Measurements from ENCODE around the gene CFAP210. TPM values are rescaled to one million over a fixed set of nuclear protein-coding genes. Genes with fewer than 3 reads are reported as not detected.
"Not testable (repeated sequence)": the region's sequence is repeated elsewhere in the genome, so short reads cannot be mapped to it uniquely, and the experiment has no call there.

Gene CFAP210
- total RNA-seq, 1 donor from 2014 or later = not detected

- no peak for ATAC-seq
- DNase-seq (ENCODE audit: low spot score) = no peak
These were observed 57.6 kb downstream of the CFAP210 start for GRCh38 chr2:169636440-169637097.

- DNase-seq (ENCODE audit: low spot score) = no peak
- peak; percentile 33 for ATAC-seq
These were observed 68.4 kb downstream of the CFAP210 start for GRCh38 chr2:169625781-169626180.

- ATAC-seq (no peak), DNase-seq (ENCODE audit: low spot score) (no peak)
These were observed 71.0 kb downstream of the CFAP210 start for GRCh38 chr2:169623235-169623634.

GRCh38 chr2:169620509-169620908 lies 73.7 kb downstream of the CFAP210 start:
- ATAC-seq (no peak), DNase-seq (ENCODE audit: low spot score) (no peak)

GRCh38 chr2:169619946-169620345 lies 74.3 kb downstream of the CFAP210 start:
- DNase-seq (ENCODE audit: low spot score) = no peak
- no peak for ATAC-seq

- ATAC-seq; DNase-seq (ENCODE audit: low spot score): not testable (repeated sequence)
These were observed 78.2 kb downstream of the CFAP210 start for GRCh38 chr2:169615982-169616381.

DNA sequence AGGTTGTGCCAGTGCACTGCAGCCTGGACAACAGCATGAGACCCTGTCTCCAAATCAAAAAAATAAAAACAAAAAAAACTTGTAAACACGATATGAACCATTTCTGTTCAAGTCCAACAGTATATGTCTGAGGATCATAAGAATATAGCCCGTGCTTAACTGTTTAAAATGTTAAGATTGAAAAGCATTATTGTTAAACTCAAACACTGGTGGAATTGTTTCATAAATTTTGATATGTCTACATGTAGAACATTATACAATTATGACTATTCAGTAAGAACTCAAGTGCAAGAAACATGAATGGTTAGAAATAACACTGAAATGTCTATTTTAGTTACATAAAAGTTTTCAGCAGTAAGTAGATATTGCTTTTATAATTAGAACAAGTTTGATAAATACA lies 80.3 kb downstream of the CFAP210 start:
- no peak for ATAC-seq
- no peak for DNase-seq (ENCODE audit: low spot score)

- ATAC-seq (peak; percentile 20), DNase-seq (ENCODE audit: low spot score) (no peak)
These were observed 84.9 kb downstream of the CFAP210 start for GRCh38 chr2:169609264-169609663.

- ATAC-seq (peak; percentile 72), DNase-seq (ENCODE audit: low spot score) (no peak)
These were observed 94.6 kb downstream of the CFAP210 start for GRCh38 chr2:169599568-169599967.

DNA sequence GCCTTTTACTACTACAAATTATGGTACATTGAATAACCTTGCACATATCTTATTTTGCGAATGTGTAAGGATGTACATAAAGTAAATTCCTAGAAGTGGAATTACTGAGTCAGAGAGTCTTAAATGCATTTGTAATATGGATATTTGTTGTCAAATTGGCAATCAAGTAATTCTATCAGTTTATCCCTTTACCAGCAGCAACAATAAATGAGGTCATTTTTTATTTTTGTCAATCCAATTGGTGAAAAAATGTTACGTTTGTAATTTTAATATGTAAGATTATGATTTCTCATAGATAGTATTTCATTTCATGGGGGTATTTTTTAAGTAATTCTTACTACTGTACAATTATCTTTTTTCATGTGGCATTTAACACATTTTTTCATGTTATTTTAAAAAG lies 95.2 kb downstream of the CFAP210 start:
- DNase-seq (ENCODE audit: low spot score) (no peak), ATAC-seq (no peak)

DNA sequence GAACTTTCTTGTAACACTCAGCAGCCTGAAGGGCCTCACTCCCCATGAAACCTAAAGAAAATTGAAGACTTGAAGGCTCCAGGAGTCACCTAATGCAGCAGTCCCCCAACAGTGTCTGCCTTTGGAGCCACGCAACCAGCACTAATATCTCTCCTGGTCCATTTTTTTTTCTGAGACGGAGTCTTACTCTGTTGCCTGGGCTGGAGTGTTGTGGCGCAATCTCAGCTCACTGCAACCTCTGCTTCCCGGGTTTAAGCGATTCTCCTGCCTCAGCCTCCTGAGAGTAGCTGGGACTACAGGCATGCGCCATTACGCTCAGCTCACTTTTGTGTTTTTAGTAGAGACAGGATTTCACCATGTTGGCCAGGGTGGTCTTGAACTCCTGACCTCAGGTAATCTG lies 97.7 kb downstream of the CFAP210 start:
- DNase-seq (ENCODE audit: low spot score); ATAC-seq: not testable (repeated sequence)

Other genes with a start within 250 kb of the CFAP210 start
- gene BBS5, start 214.9 kb downstream of the CFAP210 start, total RNA-seq = 1.8 TPM
- gene KLHL41, start 184.7 kb downstream of the CFAP210 start, total RNA-seq = 0.18 TPM
- gene FASTKD1, start 120.5 kb downstream of the CFAP210 start, total RNA-seq = 10.6 TPM
- gene PPIG, start 110.1 kb downstream of the CFAP210 start, total RNA-seq = 23.0 TPM
- gene PHOSPHO2, start 64 bp upstream of the CFAP210 start, total RNA-seq = 2.1 TPM
- 6.5 TPM for gene KLHL23, start 39.4 kb upstream of the CFAP210 start, total RNA-seq
- 21.4 TPM for gene SSB, start 104.5 kb upstream of the CFAP210 start, total RNA-seq
- gene METTL5, start 130.5 kb upstream of the CFAP210 start, total RNA-seq = 15.2 TPM
- 27.6 TPM for gene UBR3, start 133.0 kb upstream of the CFAP210 start, total RNA-seq

Data from left lobe of liver (tissue), 2 donors.